ENCODE results near the gene RBM15. TPM values are rescaled to one million over a fixed set of nuclear protein-coding genes. Genes with fewer than 3 reads are reported as not detected.

The RBM15 gene
- total RNA-seq, 2 experiments from 2014 or later, result 91.0 to 91.5 TPM

GRCh38 chr1:110309139-110309538 is 30.0 kb upstream of the RBM15 start:
- Mint-ChIP-seq H3K27me3 (ENCODE audit: low read depth) (no peaks in the 10 kb centered on the region), H3K4me3 (no peak overlapping the region), H3K4me1 (ENCODE audit: low read depth) (no peaks in the 10 kb centered on the region), H3K27ac (no peak overlapping the region), H3K9me3 (no peaks in the 10 kb centered on the region), H3K36me3 (ENCODE audit: low read depth) (no peaks in the 10 kb centered on the region)
- CTCF ChIA-PET, result interaction anchor here (0.6 to 19.9 kb wide), 3 partner anchors 14 to 103 kb away, joined by 3 to 644 read pairs (median 3); partner anchors contain the start of gene KCNC4
- DNase-seq, result no peak
- intact Hi-C loops (cut with micrococcal nuclease), result no loop called here

DNA sequence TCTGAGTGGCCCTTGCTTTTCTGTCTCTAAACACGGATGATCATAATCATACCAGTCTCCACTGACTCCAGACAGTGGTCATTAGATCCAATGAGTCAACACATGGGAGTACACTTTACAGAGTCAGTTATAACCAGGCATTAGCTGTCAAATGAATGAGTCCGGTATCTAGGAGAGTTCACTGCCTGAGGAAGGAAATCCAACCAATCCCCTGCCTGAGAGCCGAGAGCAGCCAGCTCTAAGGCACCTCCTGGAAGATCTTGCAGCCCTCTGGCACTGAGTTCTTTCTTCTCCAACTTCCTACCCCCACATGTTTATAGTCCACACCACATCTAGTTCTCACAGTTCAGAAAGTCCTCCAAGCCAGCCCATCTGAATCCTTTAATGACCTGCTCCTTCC is 29.4 kb upstream of the RBM15 start:
- Mint-ChIP-seq H3K36me3 (ENCODE audit: low read depth) (no peaks in the 10 kb centered on the region), H3K9me3 (no peaks in the 10 kb centered on the region), H3K4me1 (ENCODE audit: low read depth) (no peaks in the 10 kb centered on the region), H3K27ac (no peak overlapping the region), H3K27me3 (ENCODE audit: low read depth) (no peaks in the 10 kb centered on the region), H3K4me3 (no peak overlapping the region)
- DNase-seq, result no peak
- CTCF ChIA-PET, result interaction anchor here (1.0 to 19.9 kb wide), 4 partner anchors 9 to 104 kb away, joined by 3 to 644 read pairs (median 5); partner anchors contain the start of gene KCNC4
- intact Hi-C loops (cut with micrococcal nuclease), result loop anchor here (5.0 kb wide), 2 partner anchors 153 to 188 kb away; no protein-coding TSS in a partner anchor

DNA sequence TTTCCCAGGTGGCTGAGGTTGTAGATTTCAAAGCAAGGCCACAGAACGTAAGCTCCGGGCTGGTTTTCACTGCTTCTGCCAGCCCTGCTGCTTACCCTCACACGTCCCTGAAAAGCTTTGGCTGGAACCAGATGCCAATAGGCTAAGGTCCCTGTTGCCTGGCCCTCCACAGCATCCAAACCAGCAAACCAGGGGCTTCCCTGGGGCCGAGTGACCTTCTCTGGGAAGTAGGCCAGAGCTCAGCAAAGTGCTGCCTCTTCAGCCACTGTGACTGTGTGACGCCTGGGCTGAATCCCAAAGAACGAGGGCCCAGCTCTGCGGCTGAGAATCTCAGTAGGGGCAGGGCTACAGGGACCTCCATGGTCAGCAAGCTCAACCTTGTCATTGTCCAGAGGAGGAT is 28.9 kb upstream of the RBM15 start:
- no peak for DNase-seq
- intact Hi-C loops (cut with micrococcal nuclease), result loop anchor here (5.0 kb wide), 2 partner anchors 152 to 187 kb away; no protein-coding TSS in a partner anchor
- Mint-ChIP-seq H3K27ac (no peak overlapping the region), H3K9me3 (no peaks in the 10 kb centered on the region), H3K36me3 (ENCODE audit: low read depth) (no peaks in the 10 kb centered on the region), H3K27me3 (ENCODE audit: low read depth) (no peaks in the 10 kb centered on the region), H3K4me1 (ENCODE audit: low read depth) (no peaks in the 10 kb centered on the region), H3K4me3 (no peak overlapping the region)
- CTCF ChIA-PET, result interaction anchor here (1.0 to 19.9 kb wide), 4 partner anchors 9 to 104 kb away, joined by 3 to 644 read pairs (median 5); partner anchors contain the start of gene KCNC4

DNA sequence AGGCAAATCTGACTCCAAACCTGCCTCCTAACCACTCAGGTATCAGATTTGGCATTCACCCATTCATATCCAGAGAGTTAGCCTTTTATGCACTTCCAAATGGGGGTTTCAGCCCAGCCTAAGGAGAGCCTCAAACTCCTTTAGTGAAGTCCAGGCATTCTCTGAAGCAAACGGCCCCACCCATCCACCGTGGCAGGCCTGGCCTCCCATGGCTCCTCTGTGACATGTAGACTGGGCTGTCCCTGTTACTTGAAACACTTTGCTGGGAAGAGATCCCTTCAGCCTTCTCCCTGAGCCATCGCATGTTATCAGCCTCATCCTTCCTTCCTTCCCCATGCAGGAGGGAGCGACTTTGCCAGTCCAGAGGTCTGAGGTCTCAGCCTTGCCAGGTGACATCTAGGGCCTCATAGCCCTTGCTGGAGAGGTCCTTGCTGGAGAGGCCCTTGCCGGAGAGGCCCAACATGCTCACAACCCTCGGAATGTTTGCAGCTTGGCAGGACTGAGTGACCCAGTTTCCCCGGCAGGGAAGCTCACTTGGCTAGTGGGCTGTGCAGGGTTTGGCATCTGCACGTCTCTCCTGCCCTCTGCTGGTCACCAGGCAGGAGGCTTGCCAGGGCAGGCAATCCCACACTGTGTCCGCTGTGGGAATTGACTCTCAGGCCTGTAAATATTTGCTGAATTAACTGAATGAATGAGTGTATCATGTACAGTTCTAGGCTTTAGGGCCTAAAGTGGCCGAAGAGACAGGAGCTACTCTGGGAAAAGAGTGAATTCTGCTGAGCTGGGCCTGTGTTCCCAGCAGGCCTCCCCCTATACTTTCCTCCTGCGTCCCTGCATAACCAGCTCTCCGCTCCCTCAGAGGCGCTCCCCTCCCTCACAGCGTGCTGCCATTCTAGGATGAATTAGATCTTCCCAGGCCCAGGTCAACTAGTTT is 26.7 kb upstream of the RBM15 start:
- H3K4me3 Mint-ChIP-seq, result no peak overlapping the region
- intact Hi-C loops (cut with micrococcal nuclease), result loop anchor here (1.0 to 5.0 kb wide), 4 partner anchors 105 to 185 kb away; no protein-coding TSS in a partner anchor
- H3K4me1 Mint-ChIP-seq (ENCODE audit: low read depth), result no peaks in the 10 kb centered on the region
- DNase-seq, result peak; percentile 81
- no peaks in the 10 kb centered on the region for H3K27me3 Mint-ChIP-seq (ENCODE audit: low read depth)
- no peaks in the 10 kb centered on the region for H3K36me3 Mint-ChIP-seq (ENCODE audit: low read depth)
- H3K9me3 Mint-ChIP-seq, result no peaks in the 10 kb centered on the region
- H3K27ac Mint-ChIP-seq, result no peak overlapping the region
- CTCF ChIA-PET, result interaction anchor here (0.5 to 19.9 kb wide), 30 partner anchors 7 to 305 kb away, joined by 3 to 644 read pairs (median 4); partner anchors contain the start of genes KCNC4 and RBM15

- intact Hi-C loops (cut with micrococcal nuclease), result no loop called here
- no peaks in the 10 kb centered on the region for H3K4me1 Mint-ChIP-seq (ENCODE audit: low read depth)
- DNase-seq, result no peak
Observed at GRCh38 chr1:110316735-110317134, 22.4 kb upstream of the RBM15 start.

GRCh38 chr1:110318046-110318445 is 21.1 kb upstream of the RBM15 start:
- H3K4me1 Mint-ChIP-seq (ENCODE audit: low read depth), result no peaks in the 10 kb centered on the region
- no peaks in the 10 kb centered on the region for H3K9me3 Mint-ChIP-seq
- no peak overlapping the region for H3K27ac Mint-ChIP-seq

More at GRCh38 chr1:110316735-110317134, 22.4 kb upstream of the RBM15 start:
- H3K9me3 Mint-ChIP-seq, result no peaks in the 10 kb centered on the region
- no peak overlapping the region for H3K27ac Mint-ChIP-seq
- H3K27me3 Mint-ChIP-seq (ENCODE audit: low read depth), result no peaks in the 10 kb centered on the region
- CTCF ChIA-PET, result interaction anchor here (0.5 to 19.9 kb wide), 7 partner anchors 20 to 179 kb away, joined by 3 to 644 read pairs (median 6); partner anchors contain the start of genes KCNC4 and RBM15
- no peaks in the 10 kb centered on the region for H3K36me3 Mint-ChIP-seq (ENCODE audit: low read depth)
- no peak overlapping the region for H3K4me3 Mint-ChIP-seq

DNA sequence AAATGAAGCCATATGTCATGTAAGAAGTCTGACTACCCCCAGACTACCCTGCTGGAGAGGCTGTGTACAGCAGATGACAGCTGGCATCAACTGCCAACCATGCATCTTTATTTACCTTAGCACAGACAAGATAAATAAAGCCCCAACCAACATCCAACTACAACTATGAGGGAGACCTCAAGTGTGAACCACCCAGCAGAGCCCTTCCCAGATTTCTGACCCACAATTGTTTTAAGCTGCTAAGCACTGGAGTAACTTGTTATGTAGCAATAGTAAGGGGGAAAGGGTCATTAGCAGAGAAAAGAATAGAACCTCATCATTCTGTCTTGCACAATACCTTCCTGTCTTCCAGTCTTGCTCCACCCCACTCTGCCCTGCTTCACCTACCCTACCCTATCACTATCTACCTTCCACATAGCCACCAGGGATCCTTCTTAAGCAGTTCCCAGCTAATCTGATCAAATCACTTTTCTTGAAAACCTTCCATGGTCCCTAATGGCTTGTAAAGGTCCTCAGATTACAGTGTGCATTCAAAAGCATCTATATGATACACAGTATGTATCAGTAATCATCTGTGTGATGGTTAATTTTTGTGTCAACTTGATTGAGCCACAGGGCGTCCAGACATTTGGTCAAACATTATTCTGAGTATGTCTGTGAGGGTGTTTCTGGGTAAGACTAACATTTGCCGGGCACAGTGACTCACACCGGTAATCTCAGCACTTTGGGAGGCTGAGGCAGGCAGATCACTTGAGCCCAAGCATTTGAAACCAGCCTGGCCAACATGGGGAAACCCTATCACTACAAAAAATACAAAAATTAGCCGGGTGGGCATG is 19.6 kb upstream of the RBM15 start:
- Mint-ChIP-seq H3K27ac (no peak overlapping the region), H3K4me3 (no peak overlapping the region), H3K4me1 (ENCODE audit: low read depth) (no peaks in the 10 kb centered on the region), H3K36me3 (ENCODE audit: low read depth) (no peaks in the 10 kb centered on the region), H3K9me3 (no peaks in the 10 kb centered on the region), H3K27me3 (ENCODE audit: low read depth) (no peaks in the 10 kb centered on the region)
- DNase-seq, result no peak
- CTCF ChIA-PET, result interaction anchor here (0.6 to 19.9 kb wide), 2 partner anchors 103 to 114 kb away, joined by 5 to 644 read pairs; partner anchors contain the start of gene KCNC4
- intact Hi-C loops (cut with micrococcal nuclease), result no loop called here

More at GRCh38 chr1:110318046-110318445, 21.1 kb upstream of the RBM15 start:
- no peak overlapping the region for H3K4me3 Mint-ChIP-seq
- DNase-seq, result no peak
- H3K27me3 Mint-ChIP-seq (ENCODE audit: low read depth), result no peaks in the 10 kb centered on the region
- intact Hi-C loops (cut with micrococcal nuclease), result no loop called here
- CTCF ChIA-PET, result interaction anchor here (0.5 to 19.9 kb wide), 7 partner anchors 19 to 178 kb away, joined by 3 to 644 read pairs (median 5); partner anchors contain the start of gene KCNC4
- H3K36me3 Mint-ChIP-seq (ENCODE audit: low read depth), result no peaks in the 10 kb centered on the region

- Mint-ChIP-seq H3K36me3 (ENCODE audit: low read depth) (no peaks in the 10 kb centered on the region), H3K9me3 (no peaks in the 10 kb centered on the region), H3K27me3 (ENCODE audit: low read depth) (no peaks in the 10 kb centered on the region), H3K27ac (no peak overlapping the region), H3K4me3 (no peak overlapping the region), H3K4me1 (ENCODE audit: low read depth) (no peaks in the 10 kb centered on the region)
- CTCF ChIA-PET, result interaction anchor here (19.9 kb wide), 1 partner anchor 114 kb away, joined by 644 read pairs; the partner anchor contains the start of gene KCNC4
- intact Hi-C loops (cut with micrococcal nuclease), result no loop called here
- no peak for DNase-seq
Observed at GRCh38 chr1:110320168-110320518, 19.0 kb upstream of the RBM15 start.

GRCh38 chr1:110321045-110321444 is 18.1 kb upstream of the RBM15 start:
- Mint-ChIP-seq H3K27me3 (ENCODE audit: low read depth) (no peaks in the 10 kb centered on the region), H3K9me3 (no peaks in the 10 kb centered on the region), H3K4me3 (no peak overlapping the region), H3K36me3 (ENCODE audit: low read depth) (no peaks in the 10 kb centered on the region), H3K4me1 (ENCODE audit: low read depth) (no peaks in the 10 kb centered on the region), H3K27ac (no peak overlapping the region)
- intact Hi-C loops (cut with micrococcal nuclease), result no loop called here
- DNase-seq, result no peak
- CTCF ChIA-PET, result interaction anchor here (1.2 kb wide), 1 partner anchor 114 kb away, joined by 5 read pairs; no protein-coding TSS in a partner anchor

- H3K27ac Mint-ChIP-seq, result no peak overlapping the region
Observed at GRCh38 chr1:110321846-110322245, 17.3 kb upstream of the RBM15 start.

DNA sequence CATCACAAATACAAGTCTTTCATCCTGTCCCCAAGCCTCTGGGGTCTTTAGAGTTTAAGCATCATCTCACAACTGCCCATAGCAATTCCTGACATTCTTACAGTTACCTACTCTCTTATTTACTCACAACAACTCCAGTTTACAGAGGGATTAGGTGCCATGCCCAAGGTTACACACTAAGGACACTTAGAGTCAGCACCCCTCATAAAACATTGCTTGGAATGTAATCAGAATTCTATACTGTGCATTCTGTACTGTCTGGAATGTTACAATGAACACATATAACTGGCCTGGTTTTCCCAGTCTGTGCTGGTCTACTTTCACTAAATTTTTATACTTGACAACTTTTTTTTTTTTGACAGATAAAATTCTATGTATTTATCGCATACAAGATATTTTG is 14.5 kb upstream of the RBM15 start:
- Mint-ChIP-seq H3K9me3 (no peaks in the 10 kb centered on the region), H3K27ac (no peak overlapping the region), H3K4me1 (ENCODE audit: low read depth) (no peaks in the 10 kb centered on the region), H3K4me3 (no peak overlapping the region), H3K36me3 (ENCODE audit: low read depth) (no peaks in the 10 kb centered on the region), H3K27me3 (ENCODE audit: low read depth) (no peaks in the 10 kb centered on the region)
- intact Hi-C loops (cut with micrococcal nuclease), result no loop called here
- CTCF ChIA-PET, result no interaction called here
- no peak for DNase-seq

More at GRCh38 chr1:110321846-110322245, 17.3 kb upstream of the RBM15 start:
- no peaks in the 10 kb centered on the region for H3K36me3 Mint-ChIP-seq (ENCODE audit: low read depth)
- DNase-seq, result no peak
- no peaks in the 10 kb centered on the region for H3K4me1 Mint-ChIP-seq (ENCODE audit: low read depth)
- CTCF ChIA-PET, result interaction anchor here (1.2 kb wide), 1 partner anchor 115 kb away, joined by 5 read pairs; no protein-coding TSS in a partner anchor
- H3K27me3 Mint-ChIP-seq (ENCODE audit: low read depth), result no peaks in the 10 kb centered on the region
- H3K4me3 Mint-ChIP-seq, result no peak overlapping the region
- no peaks in the 10 kb centered on the region for H3K9me3 Mint-ChIP-seq
- intact Hi-C loops (cut with micrococcal nuclease), result no loop called here

Data from activated naive CD4-positive, alpha-beta T cell treated with anti-CD3 and anti-CD28 coated beads for 36 hours (primary cell).